BE2C (cell line): ENCODE results near the gene ACSS3.

Experiments
- DNase-seq: peaks from one replicate; pipeline ENCODE4 v3.0.0-alpha.2; 2020
- H3K27me3 ChIP-seq: fragments of 250-450 bp; sonication (Bioruptor Pico); 2 replicates; pipeline ENCODE4 v1.5.1; 2020; ENCODE audit warnings: mild to moderate bottlenecking
- H3K36me3 ChIP-seq: fragments of 250-450 bp; sonication (Bioruptor Pico); 2 replicates; pipeline ENCODE4 v1.5.1; 2020; ENCODE audit warnings: mild to moderate bottlenecking
- H3K4me1 ChIP-seq: fragments of 250-450 bp; sonication (Bioruptor Pico); 2 replicates; pipeline ENCODE4 v1.5.1; 2020
- H3K4me3 ChIP-seq: 2 replicates; pipeline ENCODE4 v1.5.1; 2011; ENCODE audit warnings: low read depth, low read length
- H3K9me3 ChIP-seq: fragments of 250-450 bp; sonication (Bioruptor Pico); 2 replicates; pipeline ENCODE4 v1.5.1; 2020
- TF ChIP-seq, protein P1 (sequence below): IDR thresholded peaks from 2 replicates; pipeline ENCODE4 v1.5.1; 2012; ENCODE audit warnings: mild to moderate bottlenecking, low read depth, low read length

Gene ACSS3

DNA sequence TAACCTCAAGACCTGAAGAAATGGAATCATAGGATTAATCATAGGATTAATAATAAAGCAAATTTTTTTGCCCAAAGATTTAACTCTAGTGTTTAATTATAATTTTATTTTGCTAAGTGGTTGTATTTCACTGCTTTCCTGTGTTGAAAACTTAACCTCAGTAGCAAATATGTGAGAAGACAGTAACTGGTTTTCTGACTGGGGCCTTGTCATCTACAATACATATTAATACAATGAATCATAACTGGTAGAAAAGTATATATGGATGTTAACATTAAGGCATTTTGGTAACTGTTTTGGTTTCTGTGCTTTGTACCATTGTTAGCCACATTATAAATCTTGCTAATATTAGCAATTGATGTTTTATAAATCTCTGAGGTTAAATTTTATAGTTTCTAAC is 92.2 kb downstream of the ACSS3 start:
- Histone ChIP-seq H3K27me3 (no peaks in the 10 kb centered on the region), H3K4me3 (no peak overlapping the region), H3K9me3 (no peaks in the 10 kb centered on the region), H3K36me3 (no peaks in the 10 kb centered on the region), H3K4me1 (no peaks in the 10 kb centered on the region)
- TF ChIP-seq, protein P1, sequence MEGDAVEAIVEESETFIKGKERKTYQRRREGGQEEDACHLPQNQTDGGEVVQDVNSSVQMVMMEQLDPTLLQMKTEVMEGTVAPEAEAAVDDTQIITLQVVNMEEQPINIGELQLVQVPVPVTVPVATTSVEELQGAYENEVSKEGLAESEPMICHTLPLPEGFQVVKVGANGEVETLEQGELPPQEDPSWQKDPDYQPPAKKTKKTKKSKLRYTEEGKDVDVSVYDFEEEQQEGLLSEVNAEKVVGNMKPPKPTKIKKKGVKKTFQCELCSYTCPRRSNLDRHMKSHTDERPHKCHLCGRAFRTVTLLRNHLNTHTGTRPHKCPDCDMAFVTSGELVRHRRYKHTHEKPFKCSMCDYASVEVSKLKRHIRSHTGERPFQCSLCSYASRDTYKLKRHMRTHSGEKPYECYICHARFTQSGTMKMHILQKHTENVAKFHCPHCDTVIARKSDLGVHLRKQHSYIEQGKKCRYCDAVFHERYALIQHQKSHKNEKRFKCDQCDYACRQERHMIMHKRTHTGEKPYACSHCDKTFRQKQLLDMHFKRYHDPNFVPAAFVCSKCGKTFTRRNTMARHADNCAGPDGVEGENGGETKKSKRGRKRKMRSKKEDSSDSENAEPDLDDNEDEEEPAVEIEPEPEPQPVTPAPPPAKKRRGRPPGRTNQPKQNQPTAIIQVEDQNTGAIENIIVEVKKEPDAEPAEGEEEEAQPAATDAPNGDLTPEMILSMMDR = no peak
- DNase-seq = no peak

DNA sequence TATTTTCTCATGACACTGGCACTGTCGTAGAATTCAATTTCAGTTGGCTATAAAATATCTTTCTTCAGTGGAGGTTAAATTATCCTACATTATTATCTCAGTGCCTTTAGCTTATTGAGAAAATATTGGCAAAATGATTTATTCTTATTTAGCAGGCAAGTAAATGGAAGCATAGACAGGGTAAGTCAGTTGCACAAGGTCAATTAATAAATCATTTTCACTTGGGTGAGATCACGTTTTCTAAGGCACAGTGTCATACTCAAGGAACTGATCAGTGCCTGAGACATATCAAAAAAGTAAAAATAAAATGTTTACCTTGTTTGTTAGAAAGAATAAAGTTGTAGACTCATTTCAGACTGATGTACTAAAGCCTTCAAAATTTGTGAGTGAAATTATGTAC is 95.0 kb downstream of the ACSS3 start:
- DNase-seq = no peak
- Histone ChIP-seq H3K4me3 (no peak overlapping the region), H3K27me3 (no peaks in the 10 kb centered on the region), H3K9me3 (no peaks in the 10 kb centered on the region), H3K36me3 (no peaks in the 10 kb centered on the region), H3K4me1 (no peaks in the 10 kb centered on the region)
- TF ChIP-seq, protein P1 = no peak

DNA sequence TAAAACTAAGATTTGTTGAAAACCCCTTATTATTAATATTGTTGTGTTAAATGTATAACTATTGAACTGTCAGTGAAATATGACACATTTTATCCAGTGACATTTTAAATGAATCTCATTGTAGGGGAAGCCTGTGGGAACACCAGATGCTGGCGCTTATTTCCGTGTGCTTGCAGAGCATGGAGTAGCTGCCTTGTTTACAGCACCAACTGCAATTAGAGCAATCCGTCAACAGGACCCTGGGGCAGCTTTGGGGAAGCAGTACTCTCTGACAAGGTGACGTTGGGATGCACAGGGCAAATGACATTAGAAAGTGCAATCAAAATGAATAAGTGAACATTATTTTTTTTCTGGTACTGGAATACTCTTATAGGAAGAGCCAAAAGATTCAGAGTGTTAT is 96.8 kb downstream of the ACSS3 start:
- DNase-seq = no peak
- no peaks in the 10 kb centered on the region for H3K9me3 ChIP-seq
- no peaks in the 10 kb centered on the region for H3K36me3 ChIP-seq
- H3K4me1 ChIP-seq = no peaks in the 10 kb centered on the region
- no peaks in the 10 kb centered on the region for H3K27me3 ChIP-seq
- H3K4me3 ChIP-seq = no peak overlapping the region
- TF ChIP-seq, protein P1 = no peak

DNA sequence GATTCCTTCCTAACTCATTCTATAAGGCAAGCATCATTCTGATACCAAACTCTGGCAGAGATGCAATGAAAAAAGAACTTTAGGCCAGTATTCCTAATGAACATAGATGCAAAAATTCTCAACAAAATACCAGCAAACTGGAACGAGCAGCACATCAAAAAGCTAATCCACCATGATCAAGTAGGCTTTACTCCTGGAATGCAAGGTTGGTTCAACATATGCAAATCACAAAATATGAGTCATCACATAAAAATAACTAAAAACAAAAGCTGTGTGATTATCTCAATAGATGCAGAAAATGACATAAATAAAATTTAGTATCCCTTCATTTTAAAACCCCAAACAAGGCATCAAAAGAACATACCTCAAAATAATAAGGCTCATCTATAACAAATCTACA is 98.9 kb downstream of the ACSS3 start:
- H3K4me3 ChIP-seq = no peak overlapping the region
- TF ChIP-seq, protein P1 = no peak

DNA sequence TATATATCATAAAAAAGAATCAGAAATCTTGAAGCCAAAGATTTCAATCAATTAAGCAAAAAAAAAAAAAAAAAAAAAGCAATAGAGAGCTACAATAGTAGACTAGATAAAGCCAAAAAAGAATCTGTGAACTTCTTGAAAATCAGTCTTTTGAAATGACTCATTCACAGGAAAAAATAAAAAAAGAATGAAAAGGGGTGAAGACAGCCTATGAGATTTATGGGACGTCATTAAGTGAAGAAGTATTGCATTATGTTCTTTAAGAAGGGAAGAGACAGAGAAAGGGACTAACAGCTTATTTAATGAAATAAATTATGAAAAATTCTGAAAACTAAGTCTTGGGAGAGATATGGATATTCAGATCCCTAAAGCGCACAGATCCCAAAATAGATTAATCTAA is 103.8 kb downstream of the ACSS3 start:
- Histone ChIP-seq H3K9me3 (no peaks in the 10 kb centered on the region), H3K36me3 (no peaks in the 10 kb centered on the region), H3K4me3 (no peak overlapping the region), H3K4me1 (no peaks in the 10 kb centered on the region), H3K27me3 (no peaks in the 10 kb centered on the region)
- no peak for DNase-seq
- TF ChIP-seq, protein P1 = no peak

More for the DNA sequence above, 98.9 kb downstream of the ACSS3 start:
- H3K36me3 ChIP-seq = no peaks in the 10 kb centered on the region
- no peaks in the 10 kb centered on the region for H3K9me3 ChIP-seq
- no peaks in the 10 kb centered on the region for H3K4me1 ChIP-seq
- no peaks in the 10 kb centered on the region for H3K27me3 ChIP-seq
- DNase-seq = no peak

DNA sequence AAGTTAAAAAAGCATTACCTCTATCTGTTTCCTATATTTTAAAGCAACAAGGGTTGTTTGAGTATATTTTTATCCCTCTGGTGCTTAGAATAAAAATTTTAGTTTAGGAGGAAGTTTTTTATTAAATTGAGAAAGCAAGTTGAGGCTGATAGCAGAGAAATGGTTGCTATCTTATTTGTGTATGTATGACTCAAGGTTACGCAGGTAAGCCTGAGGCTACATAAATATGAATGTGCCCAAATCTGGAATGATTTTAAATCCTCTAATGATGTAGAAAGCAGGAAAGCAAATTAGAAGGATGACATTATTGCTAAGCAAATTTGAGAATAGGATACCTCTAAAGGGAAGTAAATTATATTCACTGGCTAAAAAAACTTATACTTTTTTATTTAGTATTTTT is 109.8 kb downstream of the ACSS3 start:
- TF ChIP-seq, protein P1 = no peak
- no peak for DNase-seq
- H3K27me3 ChIP-seq = 0 out of 2 replicates have a peak, but pooled peaks cover 3% of the 10 kb centered on the region
- H3K36me3 ChIP-seq = no peaks in the 10 kb centered on the region
- H3K4me1 ChIP-seq = no peaks in the 10 kb centered on the region
- no peaks in the 10 kb centered on the region for H3K9me3 ChIP-seq
- H3K4me3 ChIP-seq = no peak overlapping the region
